NCI-H1092 treated with DMSO at 0.1 percent for 48 hours (cell line): ENCODE results near the gene DAZAP1.

Source experiments
- DNase-seq: peaks from one replicate; lab custom pipeline; 2025; lab: John Stamatoyannopoulos, UW

The DAZAP1 gene

DNA sequence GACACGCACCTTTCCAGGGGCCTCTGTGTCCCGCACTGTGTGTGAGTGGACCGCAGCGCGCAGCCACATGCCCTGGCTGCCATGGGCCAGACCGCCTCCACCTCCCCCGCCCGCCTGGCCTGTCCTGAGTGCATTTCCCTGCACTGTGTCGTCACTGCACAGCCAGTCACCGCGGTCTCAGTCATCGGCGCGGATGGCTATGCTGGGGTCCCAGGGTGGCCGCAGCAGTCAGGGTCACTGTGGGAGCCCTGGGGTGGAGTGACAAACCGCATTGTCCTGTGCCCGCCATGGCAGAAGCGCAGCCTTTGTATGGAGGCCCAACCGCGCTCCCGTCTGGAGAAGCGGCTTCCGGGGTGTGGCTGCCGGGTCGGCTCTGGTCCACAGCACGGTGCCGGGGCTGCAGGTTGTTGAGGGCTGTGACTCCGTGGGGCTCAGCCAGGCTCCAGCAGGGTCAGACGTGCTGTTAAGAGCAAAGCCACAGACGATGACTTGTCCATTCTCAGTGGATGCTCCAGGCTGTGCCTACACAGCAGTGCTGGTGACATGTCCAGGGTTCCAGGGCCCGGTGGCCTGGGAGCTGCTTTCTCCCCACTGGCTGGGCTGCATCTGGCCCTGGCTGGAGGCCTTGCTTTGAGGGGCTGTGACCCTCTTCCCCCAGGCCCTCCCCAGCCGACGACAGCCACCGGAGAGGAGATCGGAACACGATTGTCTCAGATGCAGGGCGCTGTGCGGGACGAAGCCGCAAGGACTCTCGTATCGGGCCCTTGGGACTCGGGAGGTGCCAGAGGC lies 30.0 kb upstream of the DAZAP1 start:
- DNase-seq = no peak

DNA sequence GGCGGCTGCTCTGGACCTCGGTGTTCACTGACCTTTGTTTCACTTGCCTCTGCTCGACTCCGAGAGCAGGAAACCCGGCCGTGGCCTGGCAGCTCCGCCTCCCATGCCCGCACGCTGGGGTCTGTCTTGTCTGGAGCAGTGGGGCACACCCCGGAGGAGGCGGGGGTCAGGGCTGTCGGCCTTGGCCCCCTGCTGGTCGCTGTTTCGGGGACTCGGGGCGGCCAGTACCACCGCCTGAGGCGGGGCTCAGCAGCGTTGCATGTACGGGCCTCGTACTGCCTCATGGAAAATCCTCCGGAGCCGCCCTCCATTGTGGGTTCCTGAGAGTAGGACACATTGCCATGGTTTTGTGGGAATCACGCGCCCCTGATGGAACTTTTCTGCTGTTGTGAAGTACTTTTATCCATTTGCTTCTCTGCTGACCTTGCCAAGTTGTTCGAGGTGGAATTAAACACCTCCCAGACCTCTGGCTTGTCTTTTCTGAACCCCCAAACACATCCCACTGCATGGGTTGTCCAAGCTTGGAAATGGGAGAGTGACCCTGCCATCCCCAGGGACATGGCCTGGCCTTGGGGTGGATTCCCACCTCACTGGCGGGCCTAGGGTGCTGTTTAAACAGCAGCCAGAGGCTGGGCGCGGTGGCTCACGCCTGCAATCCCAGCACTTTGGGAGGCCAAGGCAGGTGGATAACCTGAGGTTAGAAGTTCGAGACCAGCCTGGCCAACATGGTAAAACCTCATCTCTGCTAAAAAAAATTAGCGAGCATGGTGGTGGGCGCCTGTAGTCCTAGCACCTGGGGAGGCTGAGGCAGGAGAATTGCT lies 29.2 kb upstream of the DAZAP1 start:
- no peak for DNase-seq

DNA sequence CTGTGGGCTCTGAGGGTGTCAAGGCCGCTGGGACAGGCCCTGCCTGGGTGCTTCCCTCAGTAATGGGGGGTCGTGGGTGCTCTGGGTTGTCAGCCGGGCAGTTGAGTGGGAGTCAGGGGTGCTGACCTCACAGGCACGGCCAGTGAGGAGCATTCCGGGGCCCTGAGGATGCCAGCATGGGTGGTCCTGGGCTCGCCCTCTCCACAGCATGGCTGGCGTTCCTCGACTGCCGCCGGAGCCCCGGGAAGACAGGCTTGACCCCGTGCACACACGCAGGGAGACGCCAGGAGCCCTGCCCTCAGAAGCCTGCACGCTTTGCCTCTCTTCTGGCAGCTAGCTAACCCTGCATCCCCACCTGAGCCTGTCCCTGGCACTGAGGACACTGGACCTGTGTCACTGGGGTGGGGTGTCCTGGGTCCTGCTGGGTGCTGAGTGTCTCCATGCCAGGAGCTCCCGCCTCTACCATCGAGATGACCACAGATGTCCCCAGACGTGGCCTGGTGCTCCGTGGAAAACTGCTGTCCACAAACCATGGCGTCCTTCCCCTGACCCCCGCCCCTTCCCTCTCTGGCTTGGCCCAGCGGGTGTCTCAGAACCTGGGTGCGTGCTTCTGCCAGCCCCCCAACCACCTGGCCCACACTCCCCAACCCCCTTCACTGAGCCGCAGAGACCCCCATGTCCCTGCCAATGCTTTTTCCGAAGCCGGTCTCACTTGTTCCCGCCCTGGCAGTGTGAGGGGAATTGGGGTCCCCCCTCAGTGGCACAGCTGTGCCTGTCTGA lies 28.1 kb upstream of the DAZAP1 start:
- no peak for DNase-seq

DNA sequence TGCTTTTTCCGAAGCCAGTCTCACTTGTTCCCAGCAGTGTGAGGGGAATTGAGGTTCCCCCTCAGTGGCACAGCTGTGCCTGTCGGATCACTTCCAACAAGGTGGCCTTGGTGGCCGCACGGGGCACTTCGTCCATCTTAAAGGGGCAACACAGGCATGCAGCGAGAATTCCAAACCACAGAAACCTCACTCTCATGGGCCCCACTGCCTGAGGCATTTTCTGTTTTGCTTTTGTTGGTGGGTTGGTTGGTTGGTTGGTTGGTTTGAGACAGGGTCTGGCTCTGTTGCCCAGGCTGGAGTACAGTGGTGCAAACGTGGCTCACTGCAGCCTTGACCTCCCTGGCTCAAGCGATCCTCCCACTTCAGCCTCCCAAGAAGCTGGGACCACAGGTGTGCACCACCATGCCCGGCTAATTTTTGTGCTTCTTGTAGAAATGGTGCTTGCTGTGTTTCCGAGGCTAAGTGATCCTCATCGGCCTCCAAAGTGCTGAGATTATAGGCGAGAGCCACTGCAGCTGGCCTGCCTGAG lies 27.4 kb upstream of the DAZAP1 start:
- DNase-seq = no peak

DNA sequence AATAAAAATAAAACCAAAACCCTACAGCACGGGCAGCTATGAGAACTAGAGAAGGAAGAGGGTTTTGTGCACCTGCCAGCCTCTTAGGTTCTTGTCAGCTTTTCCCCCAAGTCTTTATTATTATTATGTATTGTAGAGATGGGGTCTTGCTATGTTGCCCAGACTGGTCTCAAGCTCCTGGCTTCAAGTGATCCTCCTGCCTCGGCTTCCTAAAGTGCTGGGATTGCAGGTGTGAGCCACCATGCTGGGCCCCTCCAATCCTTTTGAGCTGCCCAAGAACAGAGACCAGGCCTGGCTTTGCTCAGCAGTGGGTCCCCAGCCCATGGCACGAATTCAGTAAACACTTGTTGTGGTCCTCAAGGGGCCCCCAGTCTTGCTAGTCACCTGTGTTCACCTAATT lies 25.1 kb upstream of the DAZAP1 start:
- no peak for DNase-seq

DNA sequence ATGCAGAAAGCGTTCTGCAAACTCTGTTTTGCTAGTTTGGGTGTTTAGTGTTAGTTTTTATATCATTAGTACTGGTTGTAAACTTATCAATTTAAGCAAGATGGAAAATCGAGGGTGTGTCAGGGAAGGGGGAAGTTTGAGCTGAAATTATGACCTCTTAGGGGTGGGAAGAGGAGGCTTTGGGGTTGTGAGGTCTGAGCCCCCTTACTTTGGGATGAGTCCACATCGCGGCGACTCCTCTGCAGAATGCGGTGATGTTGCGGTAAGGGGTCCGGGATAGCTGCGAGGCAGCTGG lies 24.4 kb upstream of the DAZAP1 start:
- DNase-seq = no peak

DNA sequence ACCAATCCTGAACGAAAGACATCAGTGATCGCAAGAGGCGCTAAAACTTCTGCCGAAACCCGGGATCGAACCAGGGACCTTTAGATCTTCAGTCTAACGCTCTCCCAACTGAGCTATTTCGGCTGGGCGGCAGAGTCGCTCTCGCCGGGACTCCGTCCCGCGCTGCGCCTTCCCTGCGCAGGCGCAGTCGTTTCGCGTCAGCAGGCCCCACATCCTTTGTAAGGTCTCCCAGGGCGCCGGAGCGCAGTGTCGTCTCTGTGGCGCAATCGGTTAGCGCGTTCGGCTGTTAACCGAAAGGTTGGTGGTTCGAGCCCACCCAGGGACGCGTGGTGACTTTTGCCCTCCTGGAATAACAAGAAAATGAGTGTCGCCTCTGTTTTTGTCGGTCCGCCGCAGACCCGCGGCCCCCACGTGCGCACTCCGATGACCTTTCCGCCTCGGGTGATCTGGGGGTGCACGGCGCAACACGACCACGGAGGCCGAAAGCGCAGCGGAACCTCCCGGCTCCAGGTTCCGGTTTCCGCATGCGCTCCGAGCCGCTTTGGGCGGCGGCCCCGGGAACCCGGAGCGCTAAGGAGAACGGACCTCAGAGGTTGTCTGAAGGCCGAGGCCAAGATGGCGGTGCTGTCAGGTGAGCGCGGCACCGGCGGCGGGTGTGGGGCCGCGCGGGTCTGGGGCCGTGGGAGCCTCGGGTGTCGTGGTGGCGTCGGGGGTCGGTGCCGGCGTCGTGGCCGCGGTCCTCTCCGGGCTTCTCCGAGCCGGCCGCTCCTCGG lies 23.9 kb upstream of the DAZAP1 start, which contains the start of gene NDUFS7:
Gene NDUFS7, plus strand, starts transcription at position 596 of the 773 bp plus-strand sequence. Its CDS starts 20 bp downstream, at position 616.
- peak; percentile 90 for DNase-seq

DNA sequence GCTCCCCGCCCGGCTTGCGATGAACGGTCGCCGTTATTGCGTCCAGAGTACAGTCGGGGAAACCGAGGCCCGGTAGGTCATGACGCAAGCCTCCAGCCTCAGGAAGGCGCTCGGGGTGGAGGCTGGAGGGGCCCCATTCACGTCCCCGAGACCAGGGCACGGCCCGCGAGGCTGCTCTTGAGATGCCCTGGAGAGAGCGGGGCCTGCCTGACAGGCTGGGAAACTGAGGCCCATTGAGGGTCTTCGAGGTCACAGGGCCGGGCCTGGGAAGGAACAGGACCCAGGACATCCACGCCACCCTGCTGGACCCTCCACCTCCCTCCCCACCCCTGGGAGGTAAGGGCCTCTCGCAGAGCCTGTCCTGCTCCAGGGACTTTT lies 23.3 kb upstream of the DAZAP1 start:
- DNase-seq = no peak

DNA sequence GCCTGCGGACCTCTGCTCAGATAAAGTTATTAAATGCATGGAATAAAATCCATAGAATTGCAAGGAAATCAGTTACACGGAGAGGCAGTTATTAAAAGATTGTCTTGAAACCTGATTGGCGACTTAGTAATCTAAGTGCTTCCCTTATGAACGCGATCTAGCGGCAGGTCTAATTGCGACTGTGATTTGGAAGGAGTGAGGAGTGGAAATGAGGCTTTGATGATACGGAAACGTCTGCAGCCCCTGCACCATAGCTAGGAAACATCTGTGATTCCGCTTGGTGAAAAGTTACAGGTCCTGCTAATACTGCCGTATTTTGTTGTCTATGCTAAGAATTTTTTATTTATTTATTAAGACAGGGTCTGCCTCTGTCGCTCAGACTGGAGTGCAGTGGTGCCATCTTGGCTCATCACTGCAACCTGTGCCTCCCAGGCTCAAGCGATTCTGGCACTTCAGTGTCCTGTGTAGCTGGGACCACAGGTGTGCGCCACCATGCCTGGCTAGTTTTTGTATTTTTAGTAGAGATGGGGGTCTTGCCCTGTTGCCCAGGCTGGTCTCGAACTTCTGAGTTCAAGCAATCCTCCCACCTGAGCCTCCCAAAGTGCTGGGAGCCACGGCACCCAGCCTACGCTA lies 22.8 kb upstream of the DAZAP1 start:
- no peak for DNase-seq

DNA sequence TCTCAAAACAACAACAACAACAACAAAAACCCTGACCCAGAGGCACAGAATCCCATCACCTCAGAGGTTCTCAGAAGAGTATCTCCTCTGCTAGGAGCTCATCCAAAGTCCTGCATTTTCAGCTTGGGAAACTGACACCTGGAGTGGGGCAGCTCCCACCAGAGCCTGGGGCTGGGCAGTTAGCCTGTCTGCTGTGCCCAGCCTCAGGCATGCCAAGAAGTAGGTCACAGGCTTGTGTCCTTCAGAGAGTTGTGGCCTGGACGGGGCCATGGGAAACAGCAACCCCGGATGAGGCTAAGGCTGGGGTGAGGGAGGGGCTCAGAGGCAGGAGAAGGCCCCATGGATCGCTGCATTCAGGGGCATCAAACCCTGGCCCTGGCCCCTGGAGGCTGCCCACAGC lies 21.6 kb upstream of the DAZAP1 start:
- DNase-seq = no peak

DNA sequence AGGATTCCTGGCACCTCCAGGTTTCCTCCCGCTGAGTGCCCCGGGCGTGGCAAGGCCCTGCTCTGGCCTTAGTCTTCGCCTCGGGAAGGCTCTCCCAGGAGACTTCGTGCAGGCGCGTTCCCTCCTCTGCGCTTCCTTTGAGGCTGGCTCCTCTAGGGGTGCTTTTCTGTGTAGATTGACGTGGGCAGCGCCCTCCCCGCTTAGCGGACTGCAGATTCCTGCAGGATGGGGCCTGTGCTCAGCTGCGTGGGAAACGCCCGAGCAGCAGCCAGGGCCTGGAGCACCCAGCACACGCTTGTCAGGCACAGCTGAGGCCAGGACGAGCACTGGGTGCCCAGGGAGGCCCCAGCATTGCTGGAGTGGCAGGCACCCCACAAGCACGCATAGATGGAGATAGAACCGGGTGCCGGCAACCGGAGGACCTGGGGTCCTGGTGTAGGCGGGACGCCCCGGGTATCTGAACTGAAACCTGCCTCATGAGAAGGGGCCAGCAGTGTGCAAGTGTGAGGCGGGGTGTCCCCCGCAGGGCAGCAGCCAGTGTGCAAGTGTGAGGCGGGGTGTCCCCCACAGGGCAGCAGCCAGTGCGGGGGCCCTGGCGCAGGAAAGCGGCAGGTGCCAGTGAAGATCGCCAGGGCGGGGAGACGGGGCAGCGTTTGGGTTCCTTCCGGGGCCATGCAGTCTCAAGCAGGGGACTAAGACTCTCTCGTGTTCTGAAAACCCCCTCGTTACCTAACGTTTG lies 20.3 kb upstream of the DAZAP1 start:
- DNase-seq = no peak

DNA sequence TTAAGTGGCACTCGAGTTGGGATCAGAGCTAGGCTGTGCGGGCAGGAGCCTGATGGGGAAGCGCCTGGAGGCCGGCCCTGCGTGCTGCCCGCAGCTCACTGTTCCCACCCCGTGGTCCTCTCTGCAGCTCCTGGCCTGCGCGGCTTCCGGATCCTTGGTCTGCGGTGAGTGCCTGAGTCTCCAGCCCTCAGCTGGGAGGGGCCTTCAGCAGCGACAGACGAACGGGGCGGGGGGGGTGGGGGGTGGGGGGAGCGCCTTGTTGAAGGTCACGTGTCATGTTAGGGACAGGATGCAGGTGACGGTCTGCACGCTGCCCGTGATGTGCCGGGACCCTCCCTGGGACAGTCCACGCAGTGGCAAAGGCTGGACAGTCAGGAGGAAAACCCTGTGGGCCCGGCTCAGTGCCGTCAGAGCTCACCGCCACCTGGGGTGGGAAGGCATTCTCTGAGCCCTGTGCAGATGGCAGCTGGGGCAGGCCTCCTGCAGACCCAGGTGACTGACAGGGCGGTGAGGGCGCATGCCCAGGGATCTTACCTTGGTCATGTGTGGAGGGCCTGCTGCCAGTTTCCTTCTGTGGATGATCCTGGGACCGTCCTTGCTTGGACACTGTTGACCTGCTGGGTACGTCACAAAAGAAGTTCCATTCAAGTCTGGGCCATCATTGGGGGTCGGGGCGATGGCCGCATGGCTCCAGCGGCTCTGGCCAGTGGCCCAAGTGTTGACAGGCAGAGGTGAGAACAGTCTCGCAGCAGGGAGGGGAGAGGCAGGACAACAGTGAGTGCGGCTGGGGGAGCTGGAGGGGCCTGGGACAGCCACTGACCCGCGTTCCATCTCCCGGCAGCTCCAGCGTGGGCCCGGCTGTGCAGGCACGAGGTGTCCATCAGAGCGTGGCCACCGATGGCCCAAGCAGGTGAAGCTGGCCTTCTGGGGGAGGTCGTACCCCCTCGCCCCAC lies 19.4 kb upstream of the DAZAP1 start:
- DNase-seq = no peak

DNA sequence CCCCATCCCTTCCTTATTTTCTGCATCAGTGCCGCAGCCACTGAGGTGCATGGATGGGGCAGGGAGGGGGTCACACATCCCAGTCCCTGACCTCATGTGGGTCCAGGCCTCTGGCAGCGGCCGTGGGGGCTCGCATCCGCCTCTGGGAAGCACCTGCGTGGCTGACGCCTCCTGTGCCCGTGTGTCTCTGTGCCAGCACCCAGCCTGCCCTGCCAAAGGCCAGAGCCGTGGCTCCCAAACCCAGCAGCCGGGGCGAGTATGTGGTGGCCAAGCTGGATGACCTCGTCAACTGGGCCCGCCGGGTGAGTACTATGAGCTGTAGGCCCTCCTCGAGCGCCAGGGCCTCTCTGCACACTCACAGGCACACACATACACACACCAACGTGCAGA lies 18.8 kb upstream of the DAZAP1 start:
- no peak for DNase-seq

DNA sequence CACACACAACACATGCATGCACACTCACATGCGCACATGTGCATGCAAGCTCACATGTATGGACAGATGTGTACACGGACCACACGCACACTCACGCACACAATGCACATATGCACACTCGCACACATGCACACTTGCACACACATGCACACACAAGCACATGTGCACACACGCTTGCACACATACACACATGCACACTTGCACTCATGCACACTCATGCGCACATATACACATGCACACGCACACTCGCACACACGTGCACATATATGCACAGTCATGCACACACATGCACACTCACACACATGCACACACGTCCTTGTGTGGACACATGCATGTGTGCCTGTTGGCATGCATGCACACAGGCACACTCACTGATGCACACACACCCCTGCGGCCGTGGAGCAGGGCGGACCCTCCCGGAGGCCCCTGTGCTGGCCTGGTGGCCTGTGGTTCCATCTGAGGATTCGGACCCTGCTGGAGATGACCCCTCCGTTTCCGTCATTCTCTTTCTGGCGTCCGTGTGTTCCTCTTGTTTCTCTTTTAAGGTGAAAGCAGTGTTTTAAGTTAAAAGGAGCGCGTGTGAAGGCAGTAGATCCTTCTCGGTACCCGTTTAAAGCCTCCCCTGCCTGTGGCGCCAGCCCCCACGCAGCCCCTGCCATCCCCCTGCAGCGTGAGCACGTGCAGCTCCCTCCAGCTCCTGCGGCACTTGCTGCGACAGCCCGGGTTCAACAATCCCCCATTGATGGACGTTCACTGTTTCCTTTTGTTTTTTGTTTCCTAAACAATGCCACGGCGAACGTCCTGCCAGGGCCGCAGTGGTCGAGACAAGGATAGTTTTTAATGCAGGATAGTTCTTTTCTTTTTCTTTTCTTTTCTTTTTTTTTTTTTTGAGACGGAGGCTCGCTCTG lies 18.1 kb upstream of the DAZAP1 start:
- no peak for DNase-seq

DNA sequence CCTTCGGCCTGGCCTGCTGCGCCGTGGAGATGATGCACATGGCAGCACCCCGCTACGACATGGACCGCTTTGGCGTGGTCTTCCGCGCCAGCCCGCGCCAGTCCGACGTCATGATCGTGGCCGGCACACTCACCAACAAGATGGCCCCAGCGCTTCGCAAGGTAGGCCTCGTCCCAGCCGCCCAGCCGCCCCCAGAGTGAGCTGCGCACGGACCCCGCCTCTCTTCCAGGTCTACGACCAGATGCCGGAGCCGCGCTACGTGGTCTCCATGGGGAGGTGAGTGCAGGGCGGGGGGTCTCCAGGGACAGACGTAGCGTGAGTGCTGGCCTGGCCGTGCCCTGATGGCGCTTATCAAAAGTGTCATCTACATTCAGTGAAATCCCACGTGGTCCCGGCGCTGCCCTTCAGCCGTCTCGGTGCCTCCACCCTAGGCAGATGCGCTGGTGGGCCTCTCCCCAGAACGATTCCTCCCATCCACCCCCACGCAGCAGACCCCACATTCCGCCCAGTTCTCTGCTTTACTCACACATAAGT lies 16.4 kb upstream of the DAZAP1 start:
- no peak for DNase-seq

DNA sequence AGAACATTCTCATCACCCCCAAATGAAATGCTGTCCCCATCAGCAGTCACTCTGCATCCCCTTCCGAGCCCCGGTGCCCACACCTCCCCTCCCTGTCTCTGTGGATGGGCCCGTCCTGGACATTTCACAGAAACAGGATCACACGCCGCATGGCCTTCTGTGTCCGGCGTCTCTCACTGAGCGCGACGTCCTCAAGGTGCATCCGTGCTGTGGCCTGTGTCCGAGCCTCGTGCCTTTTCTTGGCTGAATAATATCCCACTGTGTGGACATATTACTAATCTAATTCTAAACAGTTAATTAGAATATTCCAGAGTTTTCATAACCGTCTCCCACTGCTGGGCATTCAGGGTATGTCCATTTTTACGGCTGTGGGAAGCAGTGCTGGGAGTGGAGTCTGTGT lies 15.0 kb upstream of the DAZAP1 start:
- DNase-seq = no peak

DNA sequence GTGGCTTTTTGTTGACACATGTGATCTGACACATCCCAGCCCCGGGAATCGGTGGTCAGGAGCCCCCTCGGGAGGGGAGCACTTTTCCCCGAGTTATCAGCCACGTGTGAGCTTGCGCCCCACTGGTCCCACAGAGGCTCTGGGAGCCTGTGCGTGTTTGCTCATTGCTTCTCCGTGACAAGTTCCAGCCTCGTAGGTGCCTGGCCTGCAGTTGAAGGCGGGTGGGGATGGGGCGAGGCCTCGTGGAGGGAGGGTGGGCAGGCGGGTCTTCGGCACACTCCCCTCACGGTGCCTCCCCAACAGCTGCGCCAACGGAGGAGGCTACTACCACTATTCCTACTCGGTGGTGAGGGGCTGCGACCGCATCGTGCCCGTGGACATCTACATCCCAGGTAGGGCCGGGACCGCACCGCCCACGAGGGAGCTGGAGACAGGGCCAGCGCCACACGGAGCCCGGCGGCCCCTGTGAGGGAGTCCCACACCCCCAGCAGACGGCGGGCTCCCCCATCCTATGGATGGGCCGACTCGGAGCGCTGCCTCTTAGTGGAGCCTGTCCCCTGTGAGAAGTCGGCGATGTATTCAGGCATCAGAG lies 14.4 kb upstream of the DAZAP1 start:
- DNase-seq = no peak

DNA sequence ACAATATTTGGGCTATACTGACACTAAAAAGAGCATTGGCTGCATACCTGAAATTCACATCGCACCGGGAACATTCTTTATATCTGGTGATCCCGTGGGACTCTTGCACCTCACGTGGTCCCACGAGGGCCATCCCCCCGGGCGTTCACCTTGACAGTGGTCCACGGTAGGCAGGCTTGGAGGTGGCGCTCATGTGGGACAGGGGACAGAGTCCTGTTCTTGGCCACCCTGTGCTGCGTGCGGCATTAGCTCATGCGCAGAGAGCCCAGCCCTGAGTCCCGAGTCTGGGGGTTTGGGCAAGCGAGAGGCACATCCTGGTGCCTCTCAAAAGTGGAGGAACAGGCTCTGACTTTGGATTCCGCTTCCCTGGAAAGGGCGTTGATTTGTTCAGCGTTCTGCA lies 13.5 kb upstream of the DAZAP1 start:
- DNase-seq = no peak
